NCI-H146 treated with DMSO at 0.1 percent for 48 hours (cell line): Measurements from ENCODE around the gene MYL12A.
"Not testable (repeated sequence)": the region's sequence is repeated elsewhere in the genome, so short reads cannot be mapped to it uniquely, and the experiment has no call there.

Experiments
- DNase-seq: peaks from one replicate; lab custom pipeline; 2025; ENCODE audit not compliant: unreplicated experiment; lab: John Stamatoyannopoulos, UW

The MYL12A gene

DNA sequence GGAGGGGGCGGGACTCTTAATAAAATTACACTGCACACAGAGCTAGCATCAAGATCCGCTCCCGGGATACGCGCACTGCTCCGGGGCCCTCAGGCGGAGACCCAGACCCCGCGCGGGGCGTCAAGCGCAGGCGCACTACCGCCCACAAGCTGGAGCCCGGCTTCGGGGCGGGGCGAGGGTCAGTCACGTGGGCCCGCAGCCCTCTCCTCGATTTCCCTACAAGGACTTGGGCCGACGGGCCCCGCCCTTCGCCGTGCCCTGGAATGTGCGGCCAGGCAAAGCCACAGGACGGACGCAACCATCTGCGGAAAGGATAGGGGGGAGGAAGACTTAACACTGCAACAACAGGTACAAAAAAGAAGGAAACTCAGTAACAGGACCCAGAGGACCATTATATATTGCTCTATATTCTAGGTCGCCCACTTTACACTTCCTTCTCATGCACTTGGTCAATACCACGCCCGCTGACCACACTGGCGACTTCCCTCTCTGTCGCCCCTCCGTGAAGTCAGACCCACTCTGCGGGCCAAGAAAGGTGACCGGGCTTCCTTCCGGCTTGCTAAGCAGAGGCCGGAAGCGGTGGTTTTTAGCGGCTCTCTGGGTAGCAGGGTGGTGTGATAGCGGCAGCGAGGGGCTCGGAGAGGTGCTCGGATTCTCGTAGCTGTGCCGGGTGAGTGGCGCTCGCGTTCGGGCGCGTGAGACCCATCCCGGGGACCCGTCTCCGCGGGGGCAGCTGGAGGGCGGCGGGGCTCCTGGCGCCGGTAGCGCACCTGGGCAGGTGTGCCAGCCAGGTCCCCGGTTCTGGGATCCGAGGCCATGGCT is at the start of gene MYL12A:
TSS of gene MYL12A (plus strand) at position 562 of the 822 bp plus-strand sequence. CDS start 5,447 bp downstream, outside the sequence.
- DNase-seq = peak; percentile 98

DNA sequence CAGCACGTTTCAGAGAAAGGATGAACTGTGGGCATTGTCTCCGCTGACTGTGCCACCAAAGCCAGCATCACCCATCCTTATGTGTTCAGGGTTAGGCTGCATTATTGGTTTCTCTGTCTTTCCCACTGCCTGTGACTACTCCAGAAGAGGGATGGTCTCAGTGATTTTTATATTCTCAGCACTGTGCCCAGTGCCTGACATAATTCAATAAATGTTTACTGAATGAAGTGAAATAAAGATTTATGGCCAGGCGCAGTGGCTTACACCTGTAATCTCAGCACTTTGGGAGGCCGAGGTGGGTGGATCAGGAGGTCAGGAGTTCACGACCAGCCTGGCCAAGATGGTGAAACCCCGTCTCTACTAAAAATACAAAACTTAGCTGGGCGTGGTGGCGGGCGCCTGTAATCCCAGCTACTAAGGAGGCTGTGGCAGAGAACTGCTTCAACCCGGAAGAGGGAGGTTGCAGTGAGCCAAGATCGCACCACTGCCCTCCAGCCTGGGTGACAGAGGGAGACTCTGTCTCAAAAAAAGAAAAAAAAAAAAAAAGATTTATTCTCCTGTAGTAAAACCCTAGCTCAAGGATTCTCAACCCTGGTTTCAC is 49.2 kb upstream of the MYL12A start:
- not testable (repeated sequence) for DNase-seq

DNA sequence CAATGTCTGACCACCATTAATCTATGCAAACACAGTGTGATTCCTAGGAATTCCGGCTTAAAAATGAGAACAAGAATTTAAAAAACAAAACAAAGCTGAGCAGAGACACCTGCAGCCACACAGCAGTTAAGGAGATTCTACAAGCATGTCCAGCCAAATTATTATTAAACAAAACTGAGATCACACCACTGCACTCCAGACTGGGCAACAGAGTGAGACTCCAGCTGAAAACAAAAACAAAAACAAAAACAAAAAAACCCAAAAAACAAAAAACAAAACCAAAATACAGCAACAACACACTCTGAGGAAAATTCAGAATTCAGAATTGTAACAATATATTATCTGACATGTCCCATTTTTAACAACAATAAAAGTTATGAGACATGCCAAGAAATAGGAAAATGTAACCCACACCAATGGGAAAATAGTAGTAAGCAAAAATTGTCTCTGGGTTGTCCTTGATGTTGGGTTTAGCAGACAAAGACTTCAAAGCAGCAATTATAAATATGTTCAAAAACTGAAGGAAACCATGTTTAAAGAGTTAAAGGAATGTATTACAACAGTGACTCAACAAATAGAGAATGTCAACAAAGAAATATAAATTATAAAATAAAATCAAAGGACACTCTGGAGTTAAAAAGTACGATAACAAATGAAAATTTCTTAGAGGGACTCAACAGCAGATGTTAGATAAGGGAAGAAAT is 47.5 kb upstream of the MYL12A start:
- DNase-seq = no peak

DNA sequence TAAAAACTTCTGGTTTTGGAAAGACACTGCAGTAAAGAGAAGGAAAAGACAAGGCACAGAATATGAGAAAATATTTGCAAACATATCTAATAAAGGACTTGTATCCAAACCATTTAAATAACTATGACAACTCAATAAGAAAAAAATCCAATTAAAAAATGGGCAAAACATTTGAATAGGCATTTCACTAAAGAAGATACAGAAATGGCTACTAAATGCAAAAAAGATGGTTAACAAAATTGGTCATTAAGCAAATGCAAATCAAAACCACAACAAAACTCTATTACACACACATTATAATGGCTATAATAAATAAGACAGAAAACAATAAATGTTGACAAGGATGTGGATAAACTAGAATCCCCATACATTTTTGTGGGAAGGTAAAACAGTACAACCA is 42.4 kb upstream of the MYL12A start:
- no peak for DNase-seq

DNA sequence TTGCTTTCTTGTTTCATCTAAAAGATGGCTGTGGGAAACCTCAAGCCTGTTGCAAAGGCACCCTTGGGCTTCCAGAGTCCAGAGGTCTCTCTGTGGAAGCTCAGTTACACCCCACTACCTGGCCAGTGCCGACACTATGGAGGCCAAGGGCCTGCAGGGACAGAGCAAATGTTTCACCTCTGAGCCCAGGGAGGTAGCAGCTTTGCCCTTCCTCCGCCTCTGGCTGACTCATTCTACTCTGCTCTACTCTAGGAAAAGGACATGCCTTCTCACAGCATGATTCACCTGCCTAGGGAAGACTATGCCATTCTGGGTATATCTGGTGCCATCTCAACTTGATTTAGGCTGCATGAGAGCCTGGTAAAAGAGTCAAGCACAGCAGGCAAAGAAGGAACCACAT is 40.0 kb upstream of the MYL12A start:
- no peak for DNase-seq

DNA sequence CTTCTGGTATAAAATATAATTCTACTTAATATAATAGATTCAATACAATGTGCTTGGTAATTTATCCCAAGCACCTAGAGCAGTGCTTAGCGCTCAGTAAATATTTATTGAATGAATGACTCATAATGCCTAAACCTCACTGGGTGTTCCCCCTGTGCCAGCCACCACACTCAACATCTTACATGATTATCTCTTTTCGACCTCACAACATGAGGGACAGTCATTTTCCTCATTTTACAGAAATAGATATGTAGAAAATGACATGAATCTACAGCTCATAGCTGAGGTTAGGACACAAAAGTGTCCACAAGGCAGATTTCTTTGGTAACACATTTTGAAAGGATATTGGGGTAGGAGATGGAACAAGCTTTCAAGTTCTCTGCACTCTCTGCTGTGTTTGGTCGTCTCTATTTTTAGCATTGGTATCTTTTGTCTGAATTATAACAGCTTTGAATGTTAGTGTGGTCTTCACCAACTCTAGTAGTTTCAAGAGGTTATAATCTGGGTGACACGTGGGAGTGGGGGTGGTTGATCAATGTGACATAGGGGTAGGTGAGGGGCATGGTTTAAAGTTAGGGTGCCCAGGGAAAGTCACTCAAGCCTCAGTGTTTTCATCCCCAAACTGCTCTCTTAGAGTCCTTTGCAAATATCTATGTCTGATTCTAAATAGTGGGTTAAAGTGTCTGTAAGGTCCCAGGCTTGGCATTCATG is 37.6 kb upstream of the MYL12A start:
- DNase-seq = no peak

DNA sequence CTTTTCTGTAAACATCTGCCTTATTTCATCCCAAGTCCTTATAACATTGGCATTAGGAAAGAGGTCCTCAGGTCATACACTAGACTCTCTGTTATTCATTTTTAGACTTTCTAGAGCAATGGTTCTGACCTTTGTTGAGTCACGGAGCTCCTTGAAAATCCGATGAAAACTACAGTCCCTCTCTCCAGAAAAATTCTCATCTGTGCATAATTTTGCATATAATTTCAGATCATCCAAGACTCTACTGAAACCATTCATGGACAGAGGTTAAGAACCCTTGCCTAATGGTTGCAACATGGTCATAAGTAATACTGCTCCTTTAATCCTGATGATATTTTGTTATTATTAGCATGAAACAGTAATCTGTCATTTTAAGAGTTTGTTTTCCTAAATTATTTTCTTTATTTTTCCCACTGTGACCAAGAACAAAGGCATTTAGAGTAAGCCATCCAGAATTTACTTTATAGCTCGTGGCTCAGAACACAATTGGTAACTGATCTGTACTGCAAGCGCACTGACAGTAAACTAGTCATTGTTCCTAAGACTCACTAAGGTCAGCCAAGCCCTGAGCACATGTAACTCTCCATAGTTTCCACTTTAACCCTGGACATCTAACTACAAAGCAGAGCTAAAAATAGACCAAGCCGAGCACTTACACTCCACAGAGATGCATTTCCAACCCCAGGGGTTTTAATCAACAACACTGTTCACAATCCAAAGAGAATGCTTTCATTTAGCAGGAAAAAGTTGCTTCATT is 36.2 kb upstream of the MYL12A start:
- DNase-seq = no peak

DNA sequence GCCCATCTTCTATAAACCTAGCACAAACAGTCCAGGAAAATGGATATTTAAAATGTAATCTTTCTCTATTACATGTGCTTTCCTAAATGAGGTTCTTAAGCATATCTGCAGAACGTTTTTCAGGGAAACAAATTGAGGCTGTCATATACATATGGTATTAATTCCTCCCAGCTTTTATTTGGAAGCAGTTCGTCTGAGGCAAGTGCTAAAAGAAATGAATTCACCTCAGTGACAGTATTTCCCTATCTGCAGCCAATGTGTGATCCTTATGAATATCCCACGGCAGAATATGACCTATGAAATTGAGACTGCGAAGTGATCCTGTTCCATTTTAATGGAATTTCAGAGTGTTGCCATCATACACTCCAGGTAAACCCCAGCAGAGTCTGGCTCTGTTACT is 34.9 kb upstream of the MYL12A start:
- no peak for DNase-seq

DNA sequence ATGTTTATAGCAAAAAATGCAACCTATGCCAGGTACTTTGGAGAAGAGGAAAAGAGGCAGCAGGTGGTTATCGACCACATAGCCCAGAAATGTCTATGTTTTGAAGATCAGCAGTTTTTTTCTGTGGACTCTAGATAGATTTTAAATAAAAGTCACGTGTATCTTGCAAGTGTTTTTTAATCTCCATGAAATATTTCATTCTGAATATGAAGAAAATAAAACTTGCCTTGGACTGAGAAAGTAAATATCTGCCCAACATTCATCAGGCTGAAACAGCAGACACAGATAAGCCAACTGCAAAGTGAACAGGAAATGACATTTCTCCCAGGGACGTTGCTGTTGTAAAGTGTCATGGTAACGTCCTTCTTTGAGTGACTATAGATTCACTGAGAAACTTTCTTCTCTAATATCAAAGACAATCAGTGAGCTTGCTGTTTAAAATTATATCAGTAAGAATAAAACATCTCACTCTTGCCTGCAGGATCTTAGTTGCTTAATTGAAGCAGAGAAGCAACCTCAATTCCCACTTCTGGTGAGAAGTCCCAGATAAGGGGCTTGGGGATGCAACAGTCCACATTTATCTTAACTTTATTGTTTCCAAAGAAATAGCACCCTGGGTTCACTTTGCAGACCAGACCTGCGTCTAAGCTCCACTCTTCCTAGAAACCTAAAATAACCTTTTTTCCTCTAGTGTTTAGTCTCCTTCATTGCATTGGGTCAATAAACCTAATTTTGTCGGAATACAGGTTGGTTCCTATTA is 34.1 kb upstream of the MYL12A start:
- no peak for DNase-seq

DNA sequence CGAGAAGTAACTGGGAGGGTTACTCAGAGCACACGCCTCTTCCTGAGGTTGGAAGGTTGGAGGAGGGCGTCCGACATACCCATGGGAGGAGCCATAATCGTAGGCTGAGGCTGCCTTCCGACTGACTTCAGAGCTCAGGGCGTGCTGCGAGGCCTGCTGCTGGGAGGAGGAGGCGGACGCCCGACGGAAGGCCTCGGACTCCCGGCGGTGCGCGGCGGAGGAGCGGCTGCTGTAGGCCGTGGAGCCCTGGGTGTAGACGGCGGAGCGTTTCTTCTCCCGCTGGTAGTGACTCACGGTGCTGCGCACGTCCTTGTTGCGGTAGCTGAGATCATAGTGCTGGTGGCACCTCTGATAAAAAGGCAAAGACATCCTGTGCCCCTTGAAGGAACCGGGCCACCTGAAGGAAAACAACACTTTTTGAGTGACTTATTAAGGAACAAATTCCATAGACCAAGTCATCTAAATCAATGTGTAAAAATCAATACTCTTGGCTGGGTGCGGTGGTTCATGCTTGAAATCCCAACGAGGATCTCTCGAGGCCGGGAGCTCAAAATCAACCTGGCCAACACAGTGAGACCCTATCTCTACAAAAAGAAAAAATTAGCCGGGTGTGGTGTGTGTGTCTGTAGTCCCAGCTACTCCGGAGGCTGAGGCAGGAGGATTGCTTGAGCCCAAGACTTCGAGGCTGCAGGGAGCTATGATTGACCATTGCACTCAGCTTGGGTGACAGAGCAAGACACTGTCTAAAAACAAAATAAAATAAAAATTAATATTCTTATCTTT is 32.6 kb upstream of the MYL12A start:
- no peak for DNase-seq

DNA sequence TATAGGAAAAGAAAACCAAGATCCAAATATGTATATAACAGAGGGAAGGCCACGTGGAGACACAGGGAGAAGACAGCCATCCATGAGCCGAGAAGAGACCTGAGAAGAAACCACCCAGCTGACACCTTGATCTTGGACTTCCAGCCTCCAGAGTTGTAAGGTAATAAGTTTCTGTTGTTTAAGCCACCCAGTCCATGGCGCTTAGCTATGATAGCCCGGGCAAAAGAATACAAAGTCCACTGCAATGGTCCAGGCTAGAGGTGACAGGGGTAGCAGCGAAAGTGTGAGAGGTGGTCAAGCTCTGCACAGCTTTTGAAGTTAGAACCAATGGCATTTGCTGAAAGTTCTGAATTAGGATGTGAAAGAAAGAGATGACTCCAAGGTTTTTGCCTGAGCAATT is 30.6 kb upstream of the MYL12A start:
- no peak for DNase-seq

DNA sequence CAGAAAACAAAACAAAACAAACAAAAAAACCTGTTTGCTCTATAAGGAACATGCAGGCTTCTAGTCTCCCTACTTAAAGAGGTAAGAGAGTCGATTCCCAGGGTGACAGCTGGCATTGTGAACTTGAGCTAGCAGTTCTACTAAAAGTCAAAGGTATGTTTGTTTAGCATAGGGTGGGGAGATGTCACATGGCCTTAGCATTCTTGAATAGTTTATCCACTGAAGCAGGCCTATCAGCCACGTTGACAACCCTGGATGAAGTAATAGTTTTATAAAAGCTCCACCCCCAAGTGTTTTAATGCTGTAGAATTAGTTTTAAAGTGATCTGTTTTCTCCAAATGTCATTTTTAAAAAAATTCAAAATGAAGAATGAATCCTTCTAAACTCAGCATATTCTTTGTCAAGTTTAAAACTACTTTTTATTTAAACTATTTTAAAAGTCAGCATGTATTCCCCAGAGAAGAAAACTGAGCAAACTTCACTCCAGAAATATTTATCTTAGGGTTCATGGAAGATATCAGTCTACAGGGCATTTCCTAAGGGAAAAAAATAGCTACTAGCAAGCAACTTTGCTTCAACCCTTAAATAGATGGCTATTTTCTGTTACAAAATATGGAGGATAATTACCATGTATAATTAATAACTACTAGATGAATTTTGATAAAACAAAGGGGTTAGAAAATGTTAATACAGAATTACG is 29.5 kb upstream of the MYL12A start:
- DNase-seq = no peak

DNA sequence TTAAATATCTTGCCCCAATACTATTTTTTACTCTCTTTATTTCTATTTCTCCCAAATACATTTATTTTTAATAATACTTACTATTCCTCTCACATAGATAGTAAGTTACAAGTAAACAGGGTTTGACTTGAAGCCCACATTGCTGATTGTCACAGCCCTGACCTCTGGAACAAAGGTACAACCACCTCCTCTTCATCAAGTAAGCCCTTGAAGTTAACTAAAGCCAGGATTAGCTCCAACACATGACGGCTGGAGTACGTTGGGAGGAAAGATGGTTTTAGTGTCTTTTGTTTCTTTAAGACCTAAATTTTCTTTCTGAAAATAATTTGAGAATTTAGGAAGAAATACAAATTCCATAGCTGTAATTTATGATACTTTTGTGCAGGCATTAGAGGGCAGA is 28.8 kb upstream of the MYL12A start:
- DNase-seq = no peak

DNA sequence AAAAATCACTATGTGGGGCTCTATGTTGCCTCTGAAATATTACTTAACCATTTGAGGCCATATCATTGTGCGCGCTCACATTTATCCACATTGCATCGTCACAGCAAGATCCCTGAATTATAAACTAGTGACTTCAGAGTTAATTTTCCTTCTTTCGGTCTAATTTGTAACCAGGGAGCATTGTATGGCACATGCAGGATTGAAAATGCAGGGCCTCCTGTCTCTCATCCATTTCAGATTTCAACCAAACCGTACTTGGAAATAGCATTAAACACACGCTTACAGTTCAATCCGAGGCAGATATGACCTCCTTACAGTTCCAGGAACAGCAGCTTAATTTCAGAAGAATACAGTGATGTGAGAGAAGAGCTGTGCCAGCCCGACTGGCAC is 28.4 kb upstream of the MYL12A start:
- DNase-seq = no peak

DNA sequence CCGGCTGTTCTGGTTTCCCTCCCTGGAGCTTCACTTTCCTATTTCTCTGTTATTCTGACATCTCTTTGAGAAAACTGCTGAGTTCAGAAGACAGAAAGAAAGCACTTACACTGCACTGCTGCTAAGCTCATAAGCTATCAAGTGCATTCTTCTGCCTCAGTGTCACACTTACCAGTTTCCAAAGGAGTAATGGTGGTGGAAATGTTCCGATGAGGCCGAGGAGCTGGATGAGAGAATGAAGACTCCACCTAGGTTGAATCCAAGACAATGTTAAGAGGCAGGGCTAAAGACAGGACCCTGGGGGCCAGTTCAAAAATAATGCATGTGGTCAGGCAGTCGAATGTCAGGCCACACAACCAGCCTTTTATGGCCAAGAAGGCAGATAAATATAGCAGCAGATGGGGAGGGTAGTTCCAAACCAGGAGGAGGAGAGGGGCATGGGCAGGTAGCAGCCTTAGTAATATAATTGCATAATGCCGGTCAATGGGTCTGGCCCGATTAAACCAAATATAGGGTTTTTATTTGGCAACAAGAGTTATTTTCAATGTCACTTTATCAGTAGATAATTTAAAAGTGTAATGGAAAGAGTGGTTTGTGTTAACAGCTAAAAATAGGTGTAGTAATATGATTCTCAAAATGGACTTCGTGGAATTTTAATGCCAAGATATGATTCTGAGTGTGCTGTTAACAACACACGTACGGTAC is 27.8 kb upstream of the MYL12A start, which contains the start of gene MYOM1:
TSS of gene MYOM1 (minus strand) at position 338 of the 705 bp plus-strand sequence. CDS start 4,745 bp downstream, outside the sequence.
- DNase-seq = no peak

DNA sequence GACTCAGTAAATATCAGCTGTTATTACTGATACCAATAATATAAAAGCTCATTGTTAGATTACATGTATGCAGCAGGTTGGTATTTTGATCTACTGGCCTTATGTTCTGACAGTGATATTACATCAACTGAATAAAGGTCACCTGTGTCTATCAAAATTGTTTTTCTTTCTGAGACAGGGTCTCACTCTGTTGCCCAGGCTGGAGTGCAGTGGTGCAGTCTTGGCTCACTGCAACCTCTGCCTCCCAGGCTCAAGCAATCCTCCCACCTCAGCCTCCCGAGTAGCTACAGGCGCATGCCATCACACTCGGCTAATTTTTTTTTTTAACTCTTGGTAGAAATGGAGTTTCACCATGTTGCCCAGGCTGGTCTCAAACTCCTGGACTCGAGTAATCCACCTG is 26.7 kb upstream of the MYL12A start:
- not testable (repeated sequence) for DNase-seq

DNA sequence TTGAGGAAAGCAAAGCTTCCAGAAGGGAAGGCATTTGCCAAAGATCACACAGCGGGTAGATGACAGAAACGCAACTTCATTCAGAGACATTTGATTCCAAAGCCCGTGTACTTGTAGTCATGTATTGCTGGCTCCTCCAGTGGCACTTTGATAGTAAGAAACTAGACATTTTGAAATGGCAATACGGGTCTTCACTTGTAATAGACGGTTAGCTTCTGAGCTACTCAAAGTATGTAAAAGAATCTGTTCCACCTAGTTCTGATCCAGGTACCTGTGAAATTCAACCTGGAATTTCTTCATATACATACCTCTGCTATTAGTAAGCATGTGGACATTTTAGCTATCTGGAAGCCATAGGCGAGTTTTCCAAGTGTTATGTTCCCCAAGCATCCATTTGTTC is 26.1 kb upstream of the MYL12A start:
- no peak for DNase-seq

DNA sequence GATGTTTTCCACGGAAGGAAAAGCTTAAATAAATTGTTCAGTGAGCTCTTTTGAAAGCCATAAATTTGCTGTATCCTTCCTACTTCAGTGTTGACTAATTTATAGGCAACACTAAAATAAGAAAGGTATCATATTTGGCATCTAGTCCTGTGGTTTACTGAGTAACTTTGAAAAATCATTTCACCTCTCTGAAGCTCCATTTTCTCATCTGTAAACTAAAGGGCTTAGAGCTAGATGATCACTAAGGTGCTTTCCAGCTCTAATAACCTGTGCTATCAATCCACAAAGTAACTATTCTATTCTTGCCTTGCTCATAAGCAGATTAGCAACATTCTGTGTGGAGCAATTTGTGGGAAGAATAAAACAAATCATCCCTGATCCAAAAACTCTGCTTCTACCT is 24.2 kb upstream of the MYL12A start:
- DNase-seq = no peak
